Kidney epithelial cell (primary cell): Measurements from ENCODE around the gene DCN. TPM values are rescaled to one million over a fixed set of nuclear protein-coding genes. Genes with fewer than 3 reads are reported as not detected.

ENCODE experiments used
- DNase-seq: peaks from one replicate; pipeline ENCODE4 v3.0.0-alpha.2; 2010; ENCODE audit warnings: low read depth
- H3K27me3 ChIP-seq: 2 replicates; pipeline ENCODE4 v1.6.0; 2011; ENCODE audit warnings: low read length; ENCODE audit not compliant: control insufficient read depth, insufficient read depth
- H3K36me3 ChIP-seq: 2 replicates; pipeline ENCODE4 v1.5.1; 2011; ENCODE audit warnings: low read length; ENCODE audit not compliant: control insufficient read depth, insufficient read depth
- H3K4me3 ChIP-seq: 2 replicates; pipeline ENCODE4 v1.5.1; 2011; ENCODE audit warnings: low read depth, mild to moderate bottlenecking, control low read depth, low read length
- CTCF ChIP-seq: IDR thresholded peaks from 2 replicates; pipeline ENCODE4 v1.5.1; 2011; ENCODE audit warnings: mild to moderate bottlenecking, moderate library complexity, low read length, control low read depth, inconsistent platforms; ENCODE audit not compliant: insufficient read depth, poor library complexity, severe bottlenecking
- total RNA-seq: library from RNA; depleted of rRNA; stranded (reverse); fragments of >200 nt; gene quantifications from 2 replicates; pipeline ENCODE4 v1.2.3, GENCODE V29; 2015

The DCN gene
- 2.9 and 3.1 TPM in 2 replicates for total RNA-seq

- H3K4me3 ChIP-seq: peak within 1 kb of the TSS; percentile 33
- no peaks in the 10 kb centered on the region for H3K27me3 ChIP-seq
- DNase-seq: no peak
- H3K36me3 ChIP-seq: no peaks in the 10 kb centered on the region
- no peak for TF ChIP-seq CTCF
Observed at GRCh38 chr12:91182636-91183455, at the start of gene DCN. DCN (minus strand) TSS chr12:91182817; CDS start chr12:91178552, 4,265 bp downstream.

- Histone ChIP-seq H3K36me3 (no peaks in the 10 kb centered on the region), H3K4me3 (no peak overlapping the region), H3K27me3 (no peaks in the 10 kb centered on the region)
- no peak for DNase-seq
- no peak for TF ChIP-seq CTCF
Observed at GRCh38 chr12:91230841-91231240, 48.2 kb upstream of the DCN start.

- TF ChIP-seq CTCF: no peak
- no peak for DNase-seq
- Histone ChIP-seq H3K36me3 (no peaks in the 10 kb centered on the region), H3K27me3 (no peaks in the 10 kb centered on the region), H3K4me3 (no peak overlapping the region)
Observed at GRCh38 chr12:91226951-91227350, 44.3 kb upstream of the DCN start.

GRCh38 chr12:91225316-91225715 is 42.7 kb upstream of the DCN start:
- no peak overlapping the region for H3K4me3 ChIP-seq
- no peaks in the 10 kb centered on the region for H3K36me3 ChIP-seq
- TF ChIP-seq CTCF: no peak
- DNase-seq: no peak
- H3K27me3 ChIP-seq: no peaks in the 10 kb centered on the region

- Histone ChIP-seq H3K36me3 (no peaks in the 10 kb centered on the region), H3K27me3 (no peaks in the 10 kb centered on the region), H3K4me3 (no peak overlapping the region)
- DNase-seq: no peak
- TF ChIP-seq CTCF: no peak
Observed at GRCh38 chr12:91224401-91224800, 41.8 kb upstream of the DCN start.

- no peaks in the 10 kb centered on the region for H3K27me3 ChIP-seq
- TF ChIP-seq CTCF: no peak
- no peak overlapping the region for H3K4me3 ChIP-seq
- H3K36me3 ChIP-seq: no peaks in the 10 kb centered on the region
- no peak for DNase-seq
Observed at GRCh38 chr12:91222746-91223145, 40.1 kb upstream of the DCN start.
